ENCODE data around the gene SSRP1.

DNA sequence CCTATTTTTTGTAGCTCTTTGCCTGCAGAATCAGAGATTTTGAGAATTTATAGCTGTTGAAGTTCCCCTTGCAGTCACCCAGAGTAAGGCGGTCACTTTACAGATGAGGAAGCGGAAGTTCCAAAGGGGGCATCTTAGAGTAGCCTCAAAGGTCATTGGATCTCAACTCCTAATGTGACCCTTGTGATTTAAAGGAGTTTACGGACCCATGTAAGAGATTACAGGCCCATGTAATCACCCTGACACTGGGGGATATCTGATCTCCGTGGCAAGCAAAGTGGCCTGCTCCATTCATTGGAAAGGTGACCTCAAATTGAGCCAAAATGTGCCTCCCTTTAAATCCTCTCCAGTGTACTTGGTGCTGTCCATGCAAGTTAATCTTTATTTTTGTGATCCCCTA, 18.2 kb upstream of the SSRP1 start:
- no peak for TF ChIP-seq EZH2 (IDR thresholded peaks at IDR 0.05)
- TF ChIP-seq POLR2AphosphoS5 (IDR thresholded peaks at IDR 0.05; ENCODE audit: borderline replicate concordance, low read depth, low read length), result no peak

Data from SK-N-MC (cell line).